OCI-LY1 (cell line): ENCODE data around the gene VSIR.

ENCODE experiments used
- H2AFZ ChIP-seq: fragments of 200-600 bp; sonication (generic), shearing (Covaris generic); 2 replicates; pipeline ENCODE4 v1.6.0; 2014; ENCODE audit warnings: antibody characterized with exemption, mild to moderate bottlenecking, low read length
- H3F3A ChIP-seq: fragments of 200-600 bp; sonication (generic), shearing (Covaris generic); 2 replicates; pipeline ENCODE4 v1.6.0; 2014; ENCODE audit warnings: mild to moderate bottlenecking, antibody characterized with exemption, low read length, moderate library complexity; ENCODE audit not compliant: insufficient read depth
- H3K27ac ChIP-seq: fragments of 200-600 bp; sonication (generic); 2 replicates; pipeline ENCODE4 v1.5.1; 2014; ENCODE audit warnings: low read length, mixed run types, mild to moderate bottlenecking, low read depth; ENCODE audit not compliant: poor library complexity, severe bottlenecking
- H3K27me3 ChIP-seq: fragments of 200-600 bp; sonication (generic); 2 replicates; pipeline ENCODE4 v1.6.0; 2014; ENCODE audit warnings: antibody characterized with exemption, mild to moderate bottlenecking, low read length, moderate library complexity; ENCODE audit not compliant: insufficient read depth
- H3K36me3 ChIP-seq: fragments of 200-600 bp; sonication (generic); 2 replicates; pipeline ENCODE4 v1.6.1; 2014; ENCODE audit warnings: mild to moderate bottlenecking, antibody characterized with exemption, low read length, moderate library complexity, mixed read lengths; ENCODE audit not compliant: insufficient read depth
- H3K4me1 ChIP-seq: fragments of 200-600 bp; sonication (generic); 2 replicates; pipeline ENCODE4 v1.5.1; 2014; ENCODE audit warnings: mild to moderate bottlenecking, low read length, moderate library complexity; ENCODE audit not compliant: insufficient read depth, severe bottlenecking
- H3K4me2 ChIP-seq: fragments of 200-600 bp; sonication (generic), shearing (Covaris generic); 2 replicates; pipeline ENCODE4 v1.6.1; 2014; ENCODE audit warnings: low read length
- H3K4me3 ChIP-seq: fragments of 200-600 bp; sonication (generic); 2 replicates; pipeline ENCODE4 v1.5.1; 2014; ENCODE audit warnings: low read length, low read depth, mild to moderate bottlenecking, mixed read lengths; ENCODE audit not compliant: poor library complexity, severe bottlenecking
- H3K79me2 ChIP-seq: fragments of 200-600 bp; shearing (Covaris generic); 2 replicates; pipeline ENCODE4 v1.6.1; 2016; ENCODE audit warnings: mixed run types, low read length, mixed read lengths; ENCODE audit not compliant: insufficient read depth
- H3K9ac ChIP-seq: fragments of 200-600 bp; sonication (generic), shearing (Covaris generic); 2 replicates; pipeline ENCODE4 v1.6.1; 2014; ENCODE audit warnings: mild to moderate bottlenecking, low read length, mixed read lengths
- H3K9me2 ChIP-seq: fragments of 200-600 bp; sonication (generic), shearing (Covaris generic); 2 replicates; pipeline ENCODE4 v1.6.1; 2014; ENCODE audit warnings: low read depth, mild to moderate bottlenecking, low read length, mixed read lengths
- H3K9me3 ChIP-seq: fragments of 200-600 bp; shearing (Covaris generic); 2 replicates; pipeline ENCODE4 v1.6.1; 2014; ENCODE audit warnings: low read length, mixed read lengths
- H4K20me1 ChIP-seq: fragments of 200-600 bp; sonication (generic), shearing (Covaris generic); 2 replicates; pipeline ENCODE4 v1.6.0; 2016; ENCODE audit warnings: mild to moderate bottlenecking, low read length; ENCODE audit not compliant: insufficient read depth
- CTCF ChIP-seq: fragments of 200-600 bp; sonication (generic), shearing (Covaris generic); IDR thresholded peaks from 2 replicates; pipeline ENCODE4 v1.5.1; 2017; ENCODE audit warnings: mild to moderate bottlenecking, antibody characterized with exemption, low read length, moderate library complexity, mixed read lengths
- EZH2 ChIP-seq: fragments of 200-600 bp; sonication (generic), shearing (Covaris generic); IDR thresholded peaks from 2 replicates; pipeline ENCODE4 v1.8.0; 2017; ENCODE audit warnings: borderline replicate concordance, mixed run types, mild to moderate bottlenecking, antibody characterized with exemption, low read length, moderate library complexity, mixed read lengths

Gene VSIR

GRCh38 chr10:71711052-71711623 lies 62.2 kb downstream of the VSIR start:
- Histone ChIP-seq H3K27ac (no peak overlapping the region), H4K20me1 (no peaks in the 10 kb centered on the region), H3K9me2 (no peaks in the 10 kb centered on the region), H3K27me3 (peaks cover 11% of the 10 kb centered on the region; the same call in 1 of the 2 replicates), H3K9me3 (no peaks in the 10 kb centered on the region), H2AFZ (no peak overlapping the region), H3K36me3 (no peaks in the 10 kb centered on the region), H3K4me3 (no peak overlapping the region), H3K4me2 (no peak overlapping the region), H3F3A (no peaks in the 10 kb centered on the region), H3K9ac (no peak overlapping the region), H3K79me2 (no peaks in the 10 kb centered on the region), H3K4me1 (peaks cover 22% of the 10 kb centered on the region)
- TF ChIP-seq EZH2 (no peak), CTCF (no peak)

- no peak overlapping the region for H3K27ac ChIP-seq
- H3K9me2 ChIP-seq, result no peaks in the 10 kb centered on the region
- no peaks in the 10 kb centered on the region for H3K9me3 ChIP-seq
- no peak overlapping the region for H3K4me2 ChIP-seq
- H3K9ac ChIP-seq, result no peak overlapping the region
- H3K4me1 ChIP-seq, result peaks cover 22% of the 10 kb centered on the region
- no peaks in the 10 kb centered on the region for H3K36me3 ChIP-seq
- H3F3A ChIP-seq, result no peaks in the 10 kb centered on the region
- no peak for TF ChIP-seq CTCF
- TF ChIP-seq EZH2, result no peak
- H3K79me2 ChIP-seq, result no peaks in the 10 kb centered on the region
- H3K4me3 ChIP-seq, result no peak overlapping the region
- H4K20me1 ChIP-seq, result no peaks in the 10 kb centered on the region
- H3K27me3 ChIP-seq, result peaks cover 11% of the 10 kb centered on the region; the same call in 1 of the 2 replicates
- H2AFZ ChIP-seq, result no peak overlapping the region
Observed at GRCh38 chr10:71710519-71710918, 62.8 kb downstream of the VSIR start.

GRCh38 chr10:71708897-71709882 lies 64.1 kb downstream of the VSIR start:
- H3K9me3 ChIP-seq, result no peaks in the 10 kb centered on the region
- H3K27ac ChIP-seq, result no peak overlapping the region
- H2AFZ ChIP-seq, result no peak overlapping the region
- no peak overlapping the region for H3K4me2 ChIP-seq
- peaks cover 11% of the 10 kb centered on the region; the same call in 1 of the 2 replicates for H3K27me3 ChIP-seq
- no peaks in the 10 kb centered on the region for H3K9me2 ChIP-seq
- H3F3A ChIP-seq, result no peaks in the 10 kb centered on the region
- peaks cover 22% of the 10 kb centered on the region for H3K4me1 ChIP-seq
- no peak overlapping the region for H3K9ac ChIP-seq
- H3K4me3 ChIP-seq, result no peak overlapping the region
- H4K20me1 ChIP-seq, result no peaks in the 10 kb centered on the region
- TF ChIP-seq CTCF (no peak), EZH2 (no peak)
- no peaks in the 10 kb centered on the region for H3K79me2 ChIP-seq
- no peaks in the 10 kb centered on the region for H3K36me3 ChIP-seq
